Body of pancreas (tissue), 4 donors: Measurements from ENCODE around the gene HSPG2. TPM values are rescaled to one million over a fixed set of nuclear protein-coding genes. Genes with fewer than 3 reads are reported as not detected.
A peak's percentile ranks its signal among the peaks of the same experiment; 100 is the strongest.

Source experiments
- ATAC-seq: fragments of 150-250 bp; one replicate; pipeline ENCODE4 v1.9.1; 2016
- DNase-seq, 4 donors: peaks; one replicate each; pipeline ENCODE4 v3.0.0-alpha.2; 2019
- H3K27ac ChIP-seq, 4 donors: fragments of 200-600 bp; sonication (generic); 1 replicate in 3 of 4; 2 replicates in 1 of 4; pipeline versions ENCODE4 v1.5.1 to v1.6.1; 2016 to 2019; ENCODE audit warnings: mild to moderate bottlenecking in 1 of 4, mixed read lengths in 1 of 4, moderate library complexity in 1 of 4
- H3K27me3 ChIP-seq, 2 donors: fragments of 200-600 bp; sonication (generic); one replicate each; pipeline ENCODE4 v1.6.0; 2016; ENCODE audit warnings: mild to moderate bottlenecking in 1 of 2
- H3K36me3 ChIP-seq, 2 donors: fragments of 200-600 bp; sonication (generic); replicated peaks in 1 of 2; 2 replicates each; pipeline ENCODE4 v1.5.1; 2016; ENCODE audit warnings: low read depth in 2 of 2; ENCODE audit not compliant: insufficient read depth in 1 of 2
- H3K4me1 ChIP-seq: fragments of 200-600 bp; sonication (generic); one replicate; pipeline ENCODE4 v1.6.0; 2016
- H3K4me3 ChIP-seq, 2 donors: fragments of 200-600 bp; sonication (generic); 1 replicate in 1 of 2; 2 replicates in 1 of 2; pipeline ENCODE4 v1.5.1; 2016 to 2019
- H3K9me3 ChIP-seq, 3 donors: fragments of 200-600 bp; sonication (generic); 1 replicate in 2 of 3; 2 replicates in 1 of 3; pipeline ENCODE4 v1.5.1; 2016
- POLR2A ChIP-seq, 3 donors: fragments of 450-650 bp; IDR thresholded peaks; one replicate each; pipeline ENCODE4 v1.6.1; 2016; ENCODE audit warnings: antibody characterized with exemption in 3 of 3, mild to moderate bottlenecking in 2 of 3
- WGBS, 2 donors: methylation state at CpG; one replicate each; pipeline ENCODE4 v1.1.5; 2017; 5-methylcytosine and 5-hydroxymethylcytosine counted together
- intact Hi-C: fragments of 100-400 bp; cut with DNase I; formaldehyde crosslinking; loops from one replicate; pipeline ENCODE4 v1.15.1; 2023
- total RNA-seq, 2 donors: library from RNA; depleted of rRNA; stranded (reverse); fragments of >200 nt; gene quantifications; one replicate each; pipeline ENCODE4 v1.1.0, GENCODE V29; 2016
- TF ChIP-seq, protein P1 (sequence below), 7 experiments: fragments of 450-650 bp in 4 of 7; fragments of 200-600 bp in 3 of 7; sonication (generic) in 3 of 7; IDR thresholded peaks; one replicate each; pipeline ENCODE4 v1.5.1; 2016 to 2019; ENCODE audit warnings: antibody characterized with exemption in 7 of 7

The HSPG2 gene
- total RNA-seq, 2 donors from 2014 or later, result 87.7 to 179 TPM

DNA sequence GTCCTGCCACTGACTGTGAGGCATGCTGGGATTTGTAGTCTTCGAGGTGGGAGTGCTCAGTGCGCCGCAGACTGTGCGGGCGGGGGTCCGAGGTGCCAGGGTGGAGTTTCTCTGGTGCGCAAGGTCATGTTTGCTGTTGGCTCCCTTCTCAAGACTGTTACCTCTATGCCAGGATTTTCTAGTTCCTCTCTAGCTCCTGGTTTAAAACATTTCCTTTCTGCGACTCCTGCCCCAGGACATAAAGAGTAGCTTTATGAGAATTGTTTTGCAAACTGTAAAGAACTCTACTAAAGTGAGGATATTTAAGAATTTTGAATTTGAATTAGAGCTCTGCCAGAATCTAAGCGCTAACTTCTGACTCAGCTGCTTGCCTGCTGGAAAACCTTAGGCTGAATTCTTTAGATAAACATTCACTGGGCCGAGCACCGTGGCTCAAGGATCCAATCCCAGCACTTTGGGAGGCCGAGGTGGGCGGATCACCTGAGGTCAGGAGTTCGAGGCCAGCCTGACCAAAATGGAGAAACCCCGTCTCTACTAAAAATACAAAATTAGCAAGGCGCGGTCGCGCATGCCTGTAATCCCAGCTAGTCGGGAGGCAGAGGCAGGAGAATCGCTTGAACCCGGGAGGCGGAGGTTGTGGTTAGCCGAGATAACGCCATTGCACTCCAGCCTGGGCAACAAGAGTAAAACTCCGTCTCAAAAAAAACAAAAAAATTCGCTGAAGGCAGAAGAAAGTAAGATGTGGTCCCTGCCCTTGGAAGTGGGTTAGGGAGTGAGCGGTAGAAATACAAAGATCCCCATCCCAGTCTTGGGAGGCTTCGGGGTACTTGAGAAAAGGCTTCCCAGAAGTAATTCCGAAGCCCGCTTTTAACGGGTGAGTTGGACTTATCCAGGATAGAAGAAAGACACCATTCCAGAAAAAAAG is 153.2 kb downstream of the HSPG2 start:
- intact Hi-C loops, result no loop called here
- TF ChIP-seq, protein P1, sequence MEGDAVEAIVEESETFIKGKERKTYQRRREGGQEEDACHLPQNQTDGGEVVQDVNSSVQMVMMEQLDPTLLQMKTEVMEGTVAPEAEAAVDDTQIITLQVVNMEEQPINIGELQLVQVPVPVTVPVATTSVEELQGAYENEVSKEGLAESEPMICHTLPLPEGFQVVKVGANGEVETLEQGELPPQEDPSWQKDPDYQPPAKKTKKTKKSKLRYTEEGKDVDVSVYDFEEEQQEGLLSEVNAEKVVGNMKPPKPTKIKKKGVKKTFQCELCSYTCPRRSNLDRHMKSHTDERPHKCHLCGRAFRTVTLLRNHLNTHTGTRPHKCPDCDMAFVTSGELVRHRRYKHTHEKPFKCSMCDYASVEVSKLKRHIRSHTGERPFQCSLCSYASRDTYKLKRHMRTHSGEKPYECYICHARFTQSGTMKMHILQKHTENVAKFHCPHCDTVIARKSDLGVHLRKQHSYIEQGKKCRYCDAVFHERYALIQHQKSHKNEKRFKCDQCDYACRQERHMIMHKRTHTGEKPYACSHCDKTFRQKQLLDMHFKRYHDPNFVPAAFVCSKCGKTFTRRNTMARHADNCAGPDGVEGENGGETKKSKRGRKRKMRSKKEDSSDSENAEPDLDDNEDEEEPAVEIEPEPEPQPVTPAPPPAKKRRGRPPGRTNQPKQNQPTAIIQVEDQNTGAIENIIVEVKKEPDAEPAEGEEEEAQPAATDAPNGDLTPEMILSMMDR (IDR thresholded peaks at IDR 0.05), result no peak
- no peak for TF ChIP-seq POLR2A (IDR thresholded peaks at IDR 0.05)

DNA sequence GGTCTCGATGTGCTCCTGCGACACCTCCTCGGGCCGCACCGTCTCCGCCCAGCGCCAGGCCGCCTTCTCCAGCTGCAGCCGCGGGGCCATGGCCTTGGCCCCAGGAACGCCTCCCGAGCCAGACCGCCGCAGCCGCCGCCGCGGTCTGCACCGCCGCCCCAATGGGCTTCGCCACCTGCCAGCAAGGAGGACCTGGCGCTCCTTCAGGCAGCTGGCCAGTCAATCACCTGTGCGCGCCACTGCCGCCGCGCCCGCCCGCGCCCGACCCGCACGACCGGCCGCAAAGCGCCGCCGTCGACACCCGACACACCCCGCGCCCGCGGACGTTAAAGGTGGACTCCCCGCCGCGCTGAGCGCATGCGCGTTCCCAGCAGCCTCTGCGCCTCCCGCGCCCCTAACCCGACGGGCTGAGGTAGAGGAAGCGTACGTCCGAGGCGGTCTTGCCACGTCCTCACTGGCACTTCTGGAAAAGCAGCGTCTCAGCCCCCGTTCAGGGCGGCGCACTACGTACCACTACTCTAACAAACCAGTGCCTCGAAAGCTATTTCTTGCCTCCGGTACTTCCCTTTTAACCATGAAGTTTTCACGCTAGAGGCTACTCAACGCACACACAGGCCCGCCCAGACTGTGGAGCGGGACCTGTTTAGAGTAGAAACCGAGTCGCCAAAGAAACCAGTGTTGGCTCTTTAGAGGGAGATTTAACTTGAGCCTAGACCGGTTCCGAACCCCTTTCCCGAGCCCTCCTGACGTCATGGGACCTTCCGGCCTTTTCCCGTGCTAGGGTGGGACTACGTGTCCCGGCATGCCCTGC is 154.0 kb downstream of the HSPG2 start, which contains the start of gene USP48:
Gene USP48, minus strand, starts transcription at position 282 of the 811 bp plus-strand sequence. Its CDS starts 192 bp downstream, at position 90.
- H3K4me3 ChIP-seq, result peak within 1 kb of the TSS; percentile 87 to 92
- DNase-seq, result peak; percentile 97 to 99 (median 98)
- H3K4me1 ChIP-seq, result peaks cover 18% of the 10 kb centered on the region
- H3K36me3 ChIP-seq, result no peaks in the 10 kb centered on the region
- 0% methylated on average over 23 to 74 of the region's 82 CpGs for WGBS, 2 donors
- peak; percentile 90 for ATAC-seq
- H3K9me3 ChIP-seq, result no peaks in the 10 kb centered on the region
- H3K27ac ChIP-seq, result peak within 1 kb of the TSS; percentile 98 to 100 (median 100)
- intact Hi-C loops, result no loop called here
- TF ChIP-seq POLR2A (IDR thresholded peaks at IDR 0.05), result peak; percentile 97 to 99 (median 99)
- TF ChIP-seq, protein P1 (IDR thresholded peaks at IDR 0.05), result peak in 1 of 7 experiments; percentile 25
- no peaks in the 10 kb centered on the region for H3K27me3 ChIP-seq

More for the DNA sequence above, 153.2 kb downstream of the HSPG2 start:
- peak; percentile 61 to 96 (median 65) for DNase-seq
- peak; percentile 10 for ATAC-seq
- H3K9me3 ChIP-seq, result no peaks in the 10 kb centered on the region
- no peaks in the 10 kb centered on the region for H3K36me3 ChIP-seq
- H3K4me3 ChIP-seq, result peak overlapping the region; percentile 5 to 92
- peaks cover 18% of the 10 kb centered on the region for H3K4me1 ChIP-seq
- H3K27ac ChIP-seq, result peak overlapping the region; percentile 98 to 100 (median 100)
- H3K27me3 ChIP-seq, result no peaks in the 10 kb centered on the region
- 27 to 31% methylated on average over 32 of the region's 32 CpGs for WGBS, 2 donors

DNA sequence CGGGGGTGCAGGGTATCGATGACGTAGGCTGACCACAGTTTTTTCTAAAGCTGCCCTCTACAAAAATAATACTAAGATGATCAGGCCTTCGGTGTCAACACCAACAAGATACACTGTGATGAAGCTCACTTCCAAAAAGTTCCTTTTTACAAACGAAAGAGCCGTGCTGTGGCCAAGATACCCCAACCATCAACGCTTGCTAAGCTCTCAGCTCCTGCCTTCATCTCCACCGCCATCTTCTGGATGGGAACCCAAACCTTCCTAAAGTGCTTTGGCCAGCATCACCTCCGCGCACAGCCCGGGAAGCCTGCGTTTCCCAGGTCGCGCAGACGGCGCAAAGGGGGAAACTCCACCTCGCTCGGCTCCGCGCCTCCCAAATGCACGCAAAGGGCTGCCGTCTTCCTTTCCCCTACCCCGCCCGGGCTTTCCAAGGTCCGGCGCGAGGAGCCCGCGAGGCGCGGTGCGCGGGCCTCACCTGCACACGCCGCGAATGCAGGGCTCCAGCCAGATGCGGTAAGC is 154.7 kb downstream of the HSPG2 start:
- H3K36me3 ChIP-seq, result no peaks in the 10 kb centered on the region
- H3K27me3 ChIP-seq, result no peaks in the 10 kb centered on the region
- H3K4me1 ChIP-seq, result peaks cover 14% of the 10 kb centered on the region
- peak in 2 of 4 donors; percentile 16 to 64 for DNase-seq
- H3K9me3 ChIP-seq, result no peaks in the 10 kb centered on the region
- 0% methylated on average over 4 to 34 of the region's 37 CpGs for WGBS, 2 donors
- peak overlapping the region; percentile 87 to 92 for H3K4me3 ChIP-seq
- no peak for TF ChIP-seq POLR2A (IDR thresholded peaks at IDR 0.05)
- TF ChIP-seq, protein P1 (IDR thresholded peaks at IDR 0.05), result peak in 3 of 7 experiments; percentile 9 to 26 (median 18)
- peak; percentile 5 for ATAC-seq
- peak overlapping the region; percentile 98 to 100 (median 100) for H3K27ac ChIP-seq
- intact Hi-C loops, result no loop called here

DNA sequence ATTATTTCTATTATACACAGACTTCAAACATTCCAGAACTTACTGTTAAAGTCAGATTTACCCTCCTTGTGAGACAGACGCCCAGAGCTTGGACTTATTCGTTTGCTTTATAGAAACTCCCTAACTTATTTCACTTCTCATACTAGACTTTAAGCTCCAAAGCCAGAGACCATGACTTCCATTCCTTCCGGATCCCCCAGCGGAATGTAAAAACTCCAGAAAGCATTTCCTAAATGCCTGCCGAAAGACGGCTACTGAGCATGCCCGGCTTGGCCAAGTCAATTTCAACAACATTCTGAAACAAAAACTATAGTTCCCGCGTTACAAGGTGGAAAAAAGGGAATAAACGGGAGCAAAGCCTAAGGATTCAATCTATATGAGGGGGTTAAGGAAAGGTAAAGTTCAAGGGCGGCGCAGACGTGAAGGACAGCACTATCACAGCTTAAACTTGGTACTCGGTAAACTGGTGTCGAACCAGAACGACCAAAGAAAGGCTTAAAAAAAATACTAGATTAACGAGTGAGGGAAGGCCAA is 155.2 kb downstream of the HSPG2 start:
- ATAC-seq (no peak), DNase-seq (peak in 3 of 4 donors; percentile 15 to 29 (median 20))
- Histone ChIP-seq H3K27me3 (no peaks in the 10 kb centered on the region), H3K36me3 (no peaks in the 10 kb centered on the region), H3K4me1 (peaks cover 14% of the 10 kb centered on the region), H3K9me3 (no peaks in the 10 kb centered on the region), H3K27ac (peak overlapping the region; percentile 98 to 100 (median 100)), H3K4me3 (peak overlapping the region; percentile 87 to 92)
- intact Hi-C loops, result no loop called here
- 0 to 1% methylated on average over 17 of the region's 17 CpGs for WGBS, 2 donors
- TF ChIP-seq, protein P1 (IDR thresholded peaks at IDR 0.05), result no peak
- TF ChIP-seq POLR2A (IDR thresholded peaks at IDR 0.05), result no peak
